Activated CD4-positive, CD25-positive, alpha-beta regulatory T cell treated with anti-CD3 and anti-CD28 coated beads, Interleukin-2, amount 50 U/mL, for 24 hours (primary cell): Measurements from ENCODE around the gene SLC24A4.

Experiments used
- ATAC-seq, 2 donors: fragments of 150-1000 bp; cut with Tn5 transposase; one replicate each; pipeline ENCODE4 v1.10.0; 2021; ENCODE audit warnings: mild to moderate bottlenecking in 1 of 2, moderate library complexity in 1 of 2

The SLC24A4 gene

DNA sequence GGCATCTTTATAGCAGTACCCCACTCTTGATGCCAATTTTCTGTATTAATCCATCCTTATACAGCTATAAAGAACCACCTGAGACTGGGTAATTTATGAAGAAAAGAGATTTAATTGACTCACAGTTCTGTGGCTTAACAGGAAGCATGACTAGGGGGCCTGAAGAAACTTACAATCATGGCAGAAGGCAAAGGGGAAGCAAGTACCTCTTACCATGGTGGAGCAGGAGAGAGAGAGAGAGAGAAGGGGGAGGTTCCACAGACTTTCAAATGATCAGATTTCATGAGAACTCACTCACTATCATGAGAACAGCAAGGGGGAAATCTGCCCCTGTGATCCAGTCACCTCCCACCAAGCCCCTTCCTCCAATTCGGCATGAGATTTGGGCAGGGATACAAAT is 84.4 kb downstream of the SLC24A4 start:
- no peak for ATAC-seq

DNA sequence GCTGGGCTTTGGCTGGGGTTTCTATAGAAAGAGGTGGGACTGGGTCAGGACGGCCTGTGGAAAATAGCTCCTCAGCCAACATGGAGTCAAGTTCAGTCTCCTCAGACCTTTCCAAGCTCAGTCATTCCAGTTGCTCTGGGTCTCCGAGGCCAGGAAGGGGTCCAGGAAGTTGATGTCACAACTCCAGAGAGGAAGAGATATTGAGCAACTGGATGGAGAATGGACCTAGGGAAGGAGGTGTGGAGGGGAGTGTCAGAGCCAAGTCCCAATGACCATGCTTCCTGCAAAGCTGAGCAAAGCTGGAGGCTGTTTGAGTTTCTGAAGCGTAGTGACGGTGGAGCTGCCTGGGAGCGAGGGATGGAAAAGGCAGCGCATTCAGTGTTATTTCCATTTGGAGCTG is 86.1 kb downstream of the SLC24A4 start:
- ATAC-seq, result no peak

DNA sequence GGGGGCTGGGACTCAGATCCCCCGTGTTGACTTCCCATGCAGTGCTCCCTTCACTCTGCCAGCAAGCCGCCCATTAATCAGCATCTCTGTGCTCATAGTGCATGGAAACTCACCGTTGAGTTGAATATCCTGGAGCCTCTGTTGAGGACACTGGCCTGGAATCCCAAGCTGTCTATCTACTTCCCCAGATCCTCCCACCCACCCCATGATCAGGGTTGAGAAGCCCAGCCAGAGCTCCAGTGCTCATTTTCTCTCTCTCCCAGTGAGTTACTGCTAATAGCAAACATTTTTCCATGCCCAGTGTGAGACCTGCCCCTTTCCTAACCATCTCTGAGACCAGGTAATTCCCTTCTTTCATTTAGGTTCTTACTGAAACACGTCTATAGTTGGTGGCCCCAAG is 88.2 kb downstream of the SLC24A4 start:
- no peak for ATAC-seq

DNA sequence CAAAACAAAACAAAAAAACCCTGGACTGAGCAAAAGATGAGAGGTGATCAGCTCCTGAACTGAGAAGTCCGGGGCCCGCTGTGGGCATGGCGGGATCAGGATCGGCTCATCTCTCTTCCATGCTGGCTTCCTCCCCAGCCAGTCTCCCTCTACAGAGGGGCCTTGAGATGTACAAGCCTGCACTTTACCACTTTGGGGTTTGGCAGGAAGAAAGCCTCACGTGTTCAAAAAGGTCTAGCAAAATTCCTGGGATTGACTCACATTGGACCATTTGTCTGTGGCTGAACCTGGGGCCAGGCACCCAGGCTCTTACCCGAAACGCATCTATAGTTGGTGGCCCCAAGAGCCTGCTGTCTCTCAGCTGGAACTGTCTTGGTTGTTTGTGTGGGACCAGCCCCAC is 89.0 kb downstream of the SLC24A4 start:
- no peak for ATAC-seq

DNA sequence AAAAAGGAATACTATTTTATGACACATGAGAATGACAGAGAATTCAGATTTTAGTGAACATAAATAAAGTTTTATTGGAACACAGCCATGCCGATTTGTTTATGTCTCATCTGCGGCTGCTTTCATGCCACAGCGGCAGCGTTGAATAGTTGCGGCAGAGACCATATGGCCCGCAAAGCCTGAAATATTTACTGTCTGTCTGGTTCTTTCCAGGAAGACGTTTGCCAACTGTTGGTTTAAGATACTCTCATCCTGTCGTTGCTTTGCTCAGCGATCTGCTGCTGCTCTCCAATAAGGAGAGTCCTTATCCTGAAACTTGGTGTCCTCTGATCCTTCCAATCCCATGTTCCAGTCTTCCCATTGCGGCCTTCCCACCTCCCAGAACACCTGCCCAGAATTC is 89.9 kb downstream of the SLC24A4 start:
- no peak for ATAC-seq

DNA sequence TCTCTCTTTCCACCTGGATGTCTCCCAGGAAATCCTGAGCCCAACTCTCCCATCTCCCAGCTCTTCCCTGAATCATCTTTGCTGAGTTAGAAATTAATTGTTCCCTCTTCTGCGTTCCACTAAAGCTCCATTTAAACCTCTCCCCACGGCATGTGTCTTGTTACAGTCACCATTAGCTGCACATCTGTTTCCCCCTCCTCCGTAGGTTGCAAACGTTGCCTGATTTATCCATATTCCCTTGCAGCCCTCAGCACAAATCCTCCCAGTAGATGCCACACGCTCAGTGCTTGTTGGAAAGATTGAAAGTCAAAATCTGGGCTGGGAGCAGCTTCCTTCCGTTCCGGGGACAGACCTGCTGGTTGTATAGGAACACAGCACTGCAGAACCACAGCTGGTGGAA is 90.4 kb downstream of the SLC24A4 start:
- no peak for ATAC-seq

DNA sequence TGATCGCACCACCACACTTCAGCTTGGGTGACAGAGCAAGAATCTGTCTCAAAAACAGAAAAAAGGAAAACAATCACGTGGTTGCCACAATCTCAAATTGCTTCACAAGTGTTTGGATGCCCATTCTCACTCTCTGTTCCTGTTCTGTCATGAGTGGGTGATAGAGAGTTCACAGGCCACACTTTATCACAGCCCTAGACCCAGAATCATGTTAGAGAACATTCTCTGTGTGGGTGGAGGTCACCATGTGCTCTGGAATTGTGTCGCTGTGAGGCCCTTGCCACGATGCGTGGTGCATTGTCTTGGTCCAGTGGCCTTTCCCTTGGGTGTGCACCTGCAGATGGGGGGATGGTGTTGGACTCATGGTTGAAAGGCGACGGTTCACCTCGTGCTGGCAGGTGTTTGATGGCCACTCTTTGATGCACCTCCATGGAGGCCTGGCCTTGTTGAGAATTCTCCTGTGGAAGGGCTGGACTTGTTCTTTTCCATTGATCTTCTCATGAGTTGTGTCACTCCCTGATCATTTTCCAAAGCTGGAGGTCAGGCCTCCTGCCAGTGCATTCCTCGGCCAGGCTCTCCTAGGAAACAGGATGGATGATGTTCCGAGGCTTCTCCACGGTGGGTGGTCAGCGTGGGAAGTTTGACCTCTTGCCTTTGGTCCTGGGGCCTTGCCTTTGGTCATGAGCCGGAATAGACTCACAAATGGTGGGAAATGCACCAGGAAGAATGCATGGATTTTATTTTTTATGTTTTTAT is 91.9 kb downstream of the SLC24A4 start:
- no peak for ATAC-seq

DNA sequence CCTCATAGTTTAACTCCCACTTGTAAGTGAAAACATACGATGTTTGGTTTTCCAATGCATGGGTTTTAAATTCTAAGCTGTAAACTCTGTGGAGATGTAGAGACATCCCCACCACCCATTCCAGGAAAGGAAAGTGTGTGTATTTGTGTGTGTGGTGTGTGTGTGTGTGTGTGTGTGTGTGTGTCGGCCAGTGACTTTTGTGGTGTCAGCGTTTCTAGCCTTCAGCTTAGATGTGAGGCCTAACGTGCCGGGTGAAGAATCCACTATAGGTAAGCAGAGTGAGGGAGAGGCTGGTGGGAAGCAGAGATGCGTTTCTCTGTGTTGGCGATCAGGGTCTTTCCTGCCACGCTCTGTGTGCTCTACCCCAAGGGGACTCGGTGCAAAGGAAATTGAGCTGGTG is 93.0 kb downstream of the SLC24A4 start:
- ATAC-seq, result no peak

DNA sequence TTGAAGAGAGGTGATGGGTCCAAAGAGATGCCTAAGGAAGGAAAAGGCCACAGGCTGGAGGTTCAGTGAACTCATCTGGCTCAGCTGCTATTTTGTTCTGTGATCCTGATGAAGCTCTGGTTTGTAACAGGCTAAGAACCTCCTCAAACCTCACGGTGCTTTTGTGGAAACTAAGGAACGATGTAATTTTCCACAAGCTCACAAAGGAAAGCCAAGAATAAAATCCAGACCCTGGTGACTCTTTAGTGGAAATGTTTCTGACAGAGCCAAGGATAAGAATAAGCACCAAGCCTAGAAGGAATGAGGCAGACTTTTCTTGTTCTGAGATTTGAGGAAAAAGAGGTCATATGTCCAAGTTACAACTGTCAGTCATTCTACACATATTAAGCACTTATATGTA is 93.6 kb downstream of the SLC24A4 start:
- no peak for ATAC-seq

DNA sequence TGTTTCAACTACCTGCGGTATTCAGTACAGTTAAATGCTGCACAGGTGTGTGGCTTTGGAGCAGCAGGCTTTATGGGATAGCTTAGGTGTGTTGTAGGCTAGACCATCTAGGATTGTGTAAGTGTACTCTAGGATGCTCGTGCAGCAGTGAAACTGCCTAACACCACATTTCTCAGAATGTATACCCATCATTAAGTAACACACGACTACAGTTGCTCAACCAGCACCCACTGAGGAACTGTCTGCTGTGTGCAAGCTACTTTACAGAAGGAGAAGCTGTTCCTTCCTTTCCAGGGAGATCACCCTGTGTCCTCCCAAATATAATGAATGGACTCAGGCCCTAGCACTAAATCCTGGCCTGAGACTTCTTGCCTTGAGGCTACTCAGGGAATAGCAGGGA is 94.8 kb downstream of the SLC24A4 start:
- no peak for ATAC-seq

DNA sequence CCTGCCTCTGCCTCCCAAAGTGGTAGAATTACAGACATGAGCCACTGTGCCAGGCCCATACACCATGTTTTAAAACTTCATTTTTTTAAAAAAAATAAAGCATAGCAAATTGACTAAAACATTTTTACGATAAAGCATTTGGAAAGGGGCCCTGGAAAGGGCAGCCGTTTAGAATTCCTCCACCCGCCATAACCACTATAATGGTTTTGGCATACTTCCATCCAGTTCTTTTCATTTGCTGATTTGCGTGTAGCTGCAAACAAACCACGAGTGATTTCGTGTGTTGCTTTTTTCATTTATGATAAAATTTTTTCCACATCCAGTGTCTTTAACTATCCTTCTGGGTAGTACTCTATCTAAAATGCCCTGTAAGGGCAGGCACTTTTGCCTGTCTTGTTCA is 98.8 kb downstream of the SLC24A4 start:
- ATAC-seq, result no peak

DNA sequence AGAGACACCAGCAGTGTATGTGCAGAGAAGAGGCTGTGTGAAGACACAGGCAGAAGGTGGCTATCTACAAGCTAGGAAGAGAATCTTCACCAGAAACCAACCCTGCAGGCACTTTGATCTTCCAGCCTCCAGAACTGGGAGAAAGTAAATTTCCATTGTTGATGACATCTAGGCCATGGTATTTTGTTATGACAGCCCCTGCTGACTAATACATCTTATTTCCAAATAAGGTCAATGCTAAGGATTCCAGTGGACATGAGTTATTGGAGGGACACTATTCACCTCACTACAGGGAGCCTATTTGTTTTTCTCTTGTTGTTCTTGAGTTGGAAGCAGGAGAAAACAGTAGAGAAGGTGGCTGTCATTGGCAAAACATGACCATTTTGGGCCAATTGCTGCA is 102.1 kb downstream of the SLC24A4 start:
- ATAC-seq, result no peak

DNA sequence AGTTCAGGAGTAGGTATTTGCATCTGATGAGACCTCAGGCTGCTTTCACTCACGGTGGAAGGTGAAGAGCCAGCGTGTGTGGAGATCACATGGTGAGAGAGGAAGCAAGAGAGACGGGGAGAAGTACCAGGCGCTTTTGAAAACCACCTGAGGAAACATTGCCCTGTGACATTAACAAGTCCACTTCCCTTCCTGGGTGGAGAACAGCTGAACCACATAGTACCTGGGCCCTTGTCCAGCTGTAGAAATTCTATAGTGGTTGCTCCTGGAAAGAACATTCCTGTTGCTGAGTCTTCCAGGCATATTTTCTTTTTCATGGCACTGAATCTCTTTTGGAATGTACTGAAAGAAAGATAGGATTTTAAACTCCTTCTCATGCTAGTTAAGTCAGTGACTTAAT is 103.3 kb downstream of the SLC24A4 start:
- ATAC-seq, result no peak

DNA sequence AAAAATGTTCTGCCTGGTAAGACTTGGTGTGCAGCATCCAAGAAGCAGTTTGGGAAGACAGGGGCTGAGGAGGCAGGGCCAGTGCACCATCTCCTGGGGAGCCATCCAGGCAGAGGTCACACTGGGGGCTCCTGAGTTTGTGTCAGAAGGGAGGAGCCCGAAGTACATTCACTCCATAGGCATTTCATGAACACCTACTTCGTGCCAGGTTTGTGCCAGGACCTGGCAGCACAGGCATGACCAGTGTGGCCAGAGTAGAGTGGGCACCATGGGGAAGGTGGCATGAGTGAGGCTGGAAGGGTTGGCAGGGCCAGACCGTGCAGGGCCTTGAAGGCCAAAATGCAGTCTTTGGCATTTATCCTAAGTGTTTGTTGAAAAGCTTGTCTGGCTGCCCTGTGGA is 104.1 kb downstream of the SLC24A4 start:
- no peak for ATAC-seq

DNA sequence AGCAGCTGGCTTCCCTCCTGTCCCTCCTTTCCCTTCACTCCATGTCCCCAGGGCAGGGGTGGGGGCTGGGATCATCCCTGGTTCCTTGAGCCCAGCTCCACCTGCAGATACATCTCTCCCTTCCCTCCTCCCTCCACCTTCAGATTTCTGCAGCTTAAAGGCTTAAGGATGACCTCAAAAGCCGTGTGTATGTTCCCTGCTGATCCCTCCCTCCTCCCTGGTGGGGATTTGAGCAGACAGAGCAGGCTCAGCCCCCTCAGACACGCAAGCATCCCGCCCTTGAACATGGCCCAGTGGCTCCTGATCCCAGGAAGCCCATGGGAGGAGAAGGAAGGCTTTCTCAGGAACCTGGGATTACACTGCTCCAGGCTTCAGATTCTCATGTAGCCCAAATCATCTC is 107.7 kb downstream of the SLC24A4 start:
- ATAC-seq, result no peak

DNA sequence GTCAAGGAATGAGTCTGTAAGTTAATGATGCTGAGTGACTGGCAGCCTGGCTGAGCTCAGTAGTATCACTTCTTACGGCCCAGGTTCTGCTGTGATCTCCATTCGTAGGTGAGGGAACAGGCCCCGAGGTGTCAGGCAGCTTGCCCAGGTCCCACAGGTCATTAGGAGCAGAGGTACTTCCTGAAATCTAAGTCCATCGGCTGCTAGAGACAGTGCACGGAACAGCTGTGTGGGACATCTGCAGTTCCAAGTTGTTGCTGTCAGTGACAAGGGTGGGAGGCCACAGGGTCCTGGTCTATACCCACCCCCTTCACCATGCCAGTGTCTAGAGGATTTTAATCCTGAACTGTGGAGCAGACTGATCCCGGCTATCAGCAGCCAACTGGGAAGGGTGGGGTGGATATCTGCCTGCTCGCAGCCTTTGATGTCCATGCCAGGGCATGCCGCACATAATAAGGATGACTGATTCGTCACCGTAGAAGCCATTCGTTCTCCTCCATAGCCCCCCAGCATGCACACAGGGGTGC is 108.3 kb downstream of the SLC24A4 start:
- ATAC-seq, result no peak

DNA sequence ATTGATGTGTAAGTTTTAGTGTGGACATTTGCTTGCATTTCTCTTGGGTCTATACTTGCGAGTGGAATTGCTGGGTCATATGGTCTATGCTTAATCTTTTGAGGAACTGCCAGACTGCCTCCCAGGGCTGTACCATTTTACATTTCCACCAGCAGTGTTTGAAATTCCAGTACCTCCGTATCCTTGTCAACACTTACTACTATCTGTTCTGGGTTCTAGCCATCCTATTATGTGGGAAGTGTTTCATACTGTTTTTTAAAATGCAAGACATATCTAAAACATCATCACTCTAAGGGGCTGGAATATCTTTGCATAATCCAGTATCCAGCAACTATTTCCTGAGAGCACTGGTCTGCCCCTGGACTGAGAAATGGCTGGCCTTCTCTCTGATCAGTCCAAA is 110.4 kb downstream of the SLC24A4 start:
- ATAC-seq, result no peak

DNA sequence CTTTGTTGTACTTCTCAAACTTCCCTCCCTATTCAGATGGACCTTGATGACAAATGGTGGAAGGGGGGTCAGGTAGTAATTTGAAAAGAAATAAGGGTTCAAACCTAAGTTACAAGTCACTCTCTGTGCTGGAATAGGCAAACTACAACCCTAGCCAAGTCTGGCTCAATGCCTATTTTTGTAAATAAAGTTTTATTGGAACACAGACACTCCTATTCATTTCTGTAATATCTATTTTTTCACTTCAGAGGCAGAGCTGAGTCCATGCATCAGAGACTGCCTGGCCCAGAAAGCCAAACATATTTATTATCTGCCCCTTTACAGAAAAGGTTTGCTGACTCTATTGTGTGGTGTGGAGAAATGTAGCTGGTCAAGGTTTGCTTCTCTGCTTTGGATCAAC is 112.2 kb downstream of the SLC24A4 start:
- no peak for ATAC-seq

DNA sequence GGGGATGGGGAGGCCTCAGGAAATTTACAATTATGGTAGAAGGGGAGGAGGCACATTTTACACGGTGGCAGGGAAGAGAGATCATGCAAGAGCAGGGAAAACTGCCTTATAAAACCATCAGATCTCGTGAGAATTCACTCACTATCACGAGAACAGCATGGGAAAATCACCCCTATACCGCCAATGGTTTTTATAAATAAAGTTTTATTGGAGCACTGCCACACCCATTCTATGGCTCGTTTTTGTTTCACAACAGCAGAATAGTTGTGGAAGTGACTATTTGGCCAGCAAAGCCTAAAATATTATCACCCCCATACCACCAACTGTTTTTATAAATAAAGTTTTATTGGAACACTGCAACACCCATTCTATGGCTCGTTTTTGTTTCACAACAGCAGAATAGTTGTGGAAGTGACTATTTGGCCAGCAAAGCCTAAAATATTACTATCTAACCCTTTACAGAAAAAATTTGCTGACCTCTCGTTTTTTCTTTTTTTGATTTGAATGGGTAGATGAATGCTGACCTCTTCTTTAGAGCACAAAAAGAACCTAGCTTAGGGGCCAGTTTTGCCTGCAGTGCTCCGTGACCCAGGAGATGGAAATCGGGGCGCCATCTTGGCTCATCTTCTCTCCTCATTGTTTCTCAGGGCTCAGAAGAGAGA is 113.3 kb downstream of the SLC24A4 start:
- no peak for ATAC-seq

DNA sequence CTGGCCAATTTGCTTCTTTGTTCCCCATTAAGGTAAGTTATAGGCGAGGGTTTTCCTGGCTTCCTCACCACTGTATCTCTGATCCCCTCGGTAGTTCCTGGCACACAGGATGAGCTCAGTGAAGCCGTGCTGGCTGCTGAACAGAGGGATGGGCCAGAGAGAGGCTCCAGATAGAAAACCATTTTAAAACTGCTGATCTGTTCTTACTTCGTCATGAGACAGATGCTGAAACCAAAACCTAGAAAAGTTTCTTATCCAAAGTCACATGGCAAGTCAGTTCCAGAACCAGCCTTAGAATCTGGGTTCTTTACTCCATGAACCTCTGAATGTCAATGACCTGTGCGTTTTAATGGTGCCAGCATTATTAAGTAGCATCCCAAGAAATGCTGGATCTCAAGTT is 114.3 kb downstream of the SLC24A4 start:
- no peak for ATAC-seq

DNA sequence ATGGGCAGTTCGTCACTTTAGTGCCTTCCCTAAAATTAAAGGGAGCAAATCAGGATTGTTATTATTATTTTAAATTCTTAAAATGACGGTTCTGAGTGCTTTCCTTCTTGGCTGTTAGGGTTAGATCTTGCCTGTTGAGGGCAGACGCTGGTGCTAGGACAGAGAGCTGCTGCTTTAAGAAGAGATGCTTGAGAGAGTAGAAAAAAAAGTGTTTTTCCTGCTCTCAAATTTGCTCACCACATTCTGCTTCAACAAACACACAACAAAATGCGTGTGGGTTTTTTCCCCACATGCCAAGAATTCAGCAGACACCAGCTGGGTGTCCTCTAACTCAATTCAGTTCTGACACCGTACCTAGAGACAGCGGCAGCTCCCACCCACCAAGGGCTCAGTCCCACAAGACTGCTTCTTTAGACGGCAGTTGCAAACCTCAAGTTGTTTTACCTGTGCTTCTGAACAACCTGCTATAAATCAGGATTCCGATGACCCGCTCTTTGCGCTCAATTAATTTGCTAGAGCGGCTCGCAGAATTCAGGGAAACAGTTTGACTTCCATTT is 114.8 kb downstream of the SLC24A4 start:
- no peak for ATAC-seq

DNA sequence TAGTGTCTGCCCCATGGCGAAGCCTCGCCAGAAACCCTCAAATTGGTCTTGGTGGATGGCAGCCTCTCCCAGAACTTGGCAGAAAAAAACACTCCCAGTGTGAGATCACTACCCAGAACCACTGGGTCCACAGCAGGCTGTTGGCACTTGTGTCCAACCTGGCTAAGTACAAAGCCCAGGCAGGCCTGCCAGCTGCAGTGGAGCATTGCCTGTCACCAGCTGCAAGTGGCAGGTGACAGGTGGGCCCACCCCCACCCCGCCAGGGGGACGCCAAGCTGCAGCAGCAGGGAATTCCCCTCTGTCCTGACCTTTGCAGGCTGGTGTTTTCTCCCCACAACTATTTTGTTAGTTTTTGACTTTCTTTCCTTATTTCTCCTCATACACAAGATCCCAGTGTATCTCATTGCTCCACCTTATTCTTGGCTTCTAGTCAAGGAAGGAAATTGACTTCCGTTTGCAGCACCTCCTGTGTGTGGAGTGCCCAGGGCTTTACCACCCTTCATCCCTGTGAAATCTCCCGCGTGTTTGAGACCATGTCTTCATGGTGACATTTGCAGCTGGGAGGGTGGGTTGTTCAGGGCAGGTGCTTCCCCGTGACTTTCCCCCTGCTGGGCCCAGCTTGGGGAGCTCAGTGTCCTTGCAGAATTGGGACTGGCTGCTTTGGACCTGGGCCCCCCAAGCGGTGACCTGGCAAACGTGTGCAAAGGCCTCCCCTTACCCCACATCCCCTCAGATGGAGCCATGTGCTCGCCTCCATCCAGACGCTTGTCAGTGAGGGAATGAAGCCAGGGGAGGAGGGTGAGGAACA is 116.8 kb downstream of the SLC24A4 start:
- no peak for ATAC-seq

DNA sequence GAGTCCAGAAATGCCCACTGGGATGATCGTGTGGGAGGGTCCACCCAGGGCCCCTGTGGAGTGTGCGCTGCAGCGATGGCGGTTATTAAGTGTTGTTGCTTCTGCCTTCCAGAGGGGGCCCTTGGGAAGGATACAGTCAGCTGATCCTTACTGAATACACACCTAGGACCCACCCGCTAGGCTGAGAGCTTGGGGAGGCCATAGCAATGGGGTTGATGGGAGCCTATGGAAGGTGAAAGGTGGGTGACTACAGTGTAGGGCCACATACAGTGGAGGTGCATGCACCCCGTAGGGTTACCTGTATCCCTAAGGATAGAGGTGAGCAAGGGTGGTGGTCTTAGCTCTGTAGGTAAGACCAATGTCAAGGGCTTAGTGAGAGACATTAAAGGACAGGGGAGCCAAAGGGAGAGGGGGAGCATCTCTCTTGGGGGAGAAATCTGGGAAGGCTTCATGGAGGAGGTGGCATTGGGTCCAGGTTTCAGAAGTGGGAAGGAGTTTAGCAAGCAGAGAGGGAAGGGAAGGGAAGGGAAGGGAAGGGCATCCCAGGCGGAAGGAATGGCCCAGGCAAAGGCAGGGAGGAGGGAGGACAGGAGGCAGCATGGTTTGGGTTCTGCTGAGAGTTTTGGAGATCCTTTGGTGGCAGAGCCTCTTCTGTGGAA is 117.5 kb downstream of the SLC24A4 start:
- no peak for ATAC-seq
